ENCODE data around the gene TRPT1. TPM values are rescaled to one million over a fixed set of nuclear protein-coding genes. Genes with fewer than 3 reads are reported as not detected.
"Not testable (repeated sequence)": the region's sequence is repeated elsewhere in the genome, so short reads cannot be mapped to it uniquely, and the experiment has no call there.

Gene TRPT1
- total RNA-seq, 1 donor from 2014 or later, result 53.2 TPM

DNA sequence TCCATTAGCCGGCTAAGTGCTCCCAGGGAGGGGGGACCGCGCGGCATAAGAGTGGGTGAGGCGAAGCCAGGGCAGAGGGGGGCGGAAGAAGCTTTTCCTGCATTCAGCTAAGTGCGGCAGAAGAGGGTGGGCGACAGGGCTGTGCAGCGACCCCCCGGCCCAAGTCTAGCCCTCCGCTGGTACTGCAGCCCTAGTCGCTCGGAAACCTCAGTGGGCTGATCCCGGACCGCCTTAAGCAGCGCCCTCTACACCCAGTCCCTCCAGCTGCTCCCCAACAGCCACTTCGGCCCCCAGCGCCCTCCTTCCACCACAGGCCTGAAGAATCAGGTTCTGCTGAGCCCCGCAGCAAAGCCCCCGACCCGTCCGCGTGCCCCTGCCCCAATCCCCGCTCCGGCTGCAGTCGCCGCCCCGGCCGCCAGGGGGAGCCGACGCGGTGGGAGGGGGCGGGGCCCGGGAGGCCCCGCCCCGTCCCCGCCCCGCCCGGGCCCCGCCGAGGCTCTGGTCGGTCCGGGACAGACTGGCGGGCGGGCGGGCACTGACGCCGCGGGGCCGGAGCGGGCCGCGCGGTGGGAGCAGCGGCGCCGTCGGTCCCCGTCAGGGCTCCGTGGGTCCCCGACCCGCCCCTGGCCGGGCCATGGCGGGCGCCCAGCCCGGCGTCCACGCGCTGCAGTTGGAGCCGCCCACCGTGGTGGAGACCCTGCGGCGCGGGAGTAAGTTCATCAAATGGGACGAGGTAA is 25.2 kb upstream of the TRPT1 start, which contains the start of gene PLCB3:
Gene PLCB3 (plus strand): TSS at position 515 of the 737 bp plus-strand sequence. CDS start 120 bp downstream, at position 635.
- peaks cover 3 to 10% (median 5%) of the 10 kb centered on the region in 3 donors for H3K36me3 ChIP-seq (ENCODE audit: control insufficient read depth in 3 of 3, insufficient read depth in 3 of 3, low read length in 3 of 3)
- H3K4me3 ChIP-seq (ENCODE audit: low read length in 3 of 3), result peak within 1 kb of the TSS; percentile 73 to 78 (median 78)
- H3K27ac ChIP-seq (ENCODE audit: low read depth, low read length), result no peak within 1 kb of the TSS
- peak within 1 kb of the TSS; percentile 80 to 84 (median 81) for H3K9ac ChIP-seq (ENCODE audit: low read depth in 1 of 3, low read length in 3 of 3)
- no peaks in the 10 kb centered on the region for H3K9me3 ChIP-seq (ENCODE audit: control insufficient read depth in 3 of 3, low read length in 3 of 3)
- H3K27me3 ChIP-seq (ENCODE audit: control insufficient read depth in 3 of 3, insufficient read depth in 3 of 3, low read length in 3 of 3), result no peaks in the 10 kb centered on the region
- H3K4me1 ChIP-seq (ENCODE audit: control insufficient read depth in 3 of 3, insufficient read depth in 3 of 3, low read length in 3 of 3), result peaks cover 40 to 50% (median 44%) of the 10 kb centered on the region in 3 donors

DNA sequence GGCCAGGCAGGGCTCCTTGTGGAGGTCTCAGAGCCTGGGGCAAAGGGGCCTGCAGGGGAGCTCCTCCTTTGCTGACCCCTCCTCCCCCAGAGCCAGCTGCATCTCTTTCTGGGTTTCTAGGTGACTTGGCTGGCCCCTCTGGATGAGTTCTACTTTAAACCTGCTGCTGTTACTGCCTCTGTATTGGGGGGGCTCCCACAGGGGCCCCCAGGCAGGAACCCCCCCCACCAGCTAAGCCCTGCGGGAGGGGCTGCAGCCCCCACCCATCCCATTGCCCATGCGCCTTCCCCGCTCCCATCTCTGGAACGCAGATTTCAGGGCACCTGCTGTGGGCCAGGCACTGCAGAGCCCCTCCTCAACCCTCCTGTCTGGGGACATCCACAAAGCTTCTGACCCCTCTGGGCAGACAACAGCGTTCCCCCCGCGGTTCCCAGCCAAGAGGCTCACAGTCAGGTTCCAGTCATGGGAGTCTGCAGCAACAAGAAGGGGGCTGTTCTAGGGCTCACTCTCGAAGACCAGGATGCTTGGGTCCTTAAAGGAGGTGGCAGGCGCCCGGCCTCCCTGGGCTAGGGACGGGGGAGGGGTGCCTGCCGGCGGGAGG is 24.5 kb upstream of the TRPT1 start:
- Histone ChIP-seq H3K27ac (ENCODE audit: low read depth, low read length) (no peak overlapping the region), H3K4me3 (ENCODE audit: low read length in 3 of 3) (peak overlapping the region; percentile 65 to 71 (median 69)), H3K36me3 (ENCODE audit: control insufficient read depth in 3 of 3, insufficient read depth in 3 of 3, low read length in 3 of 3) (peaks cover 3 to 7% (median 3%) of the 10 kb centered on the region in 3 donors), H3K27me3 (ENCODE audit: control insufficient read depth in 3 of 3, insufficient read depth in 3 of 3, low read length in 3 of 3) (no peaks in the 10 kb centered on the region), H3K4me1 (ENCODE audit: control insufficient read depth in 3 of 3, insufficient read depth in 3 of 3, low read length in 3 of 3) (peaks cover 45 to 56% (median 50%) of the 10 kb centered on the region in 3 donors), H3K9me3 (ENCODE audit: control insufficient read depth in 3 of 3, low read length in 3 of 3) (no peaks in the 10 kb centered on the region), H3K9ac (ENCODE audit: low read depth in 1 of 3, low read length in 3 of 3) (peak overlapping the region; percentile 69 to 80 (median 70))

DNA sequence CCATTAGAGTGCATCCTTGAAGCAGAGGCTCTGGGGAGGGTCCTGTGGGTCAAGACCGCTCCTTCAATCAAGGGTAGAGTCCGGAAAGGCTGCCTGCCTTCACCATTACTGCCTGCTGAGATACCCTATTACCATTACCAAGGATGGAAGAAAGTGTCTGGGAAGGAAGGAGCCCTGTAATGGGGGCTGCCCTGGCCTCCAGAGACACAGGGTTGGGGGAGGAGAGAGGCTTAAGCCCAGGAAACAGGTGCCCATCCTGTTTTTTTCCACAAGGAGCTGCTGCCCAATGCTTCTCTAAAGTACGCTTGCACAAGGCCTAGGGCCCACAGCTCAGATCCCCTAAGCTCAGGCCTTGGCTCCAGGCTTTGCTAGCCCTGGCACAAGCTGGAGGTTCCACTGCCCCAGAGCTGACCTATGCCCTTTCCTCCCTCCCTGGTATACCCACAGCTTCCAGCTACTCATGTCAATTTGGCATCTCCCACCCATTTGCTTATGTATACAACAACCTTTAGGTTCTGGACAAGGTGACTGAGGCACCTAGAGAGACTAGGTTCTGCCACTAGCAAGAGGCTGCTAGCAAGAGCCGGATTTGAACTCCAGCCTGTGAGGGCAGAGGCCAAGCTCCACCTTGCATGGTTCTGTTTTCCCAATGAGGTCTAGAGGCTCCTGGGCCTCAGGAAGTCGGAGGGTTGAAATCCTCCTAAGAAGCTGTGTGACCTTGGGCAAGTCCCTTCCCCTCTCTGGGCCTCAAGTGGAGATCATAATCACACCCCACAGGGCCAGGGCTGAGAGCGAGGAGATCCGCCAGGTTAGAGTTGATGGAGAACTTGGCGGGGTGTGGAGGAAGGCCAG is 23.8 kb upstream of the TRPT1 start:
- Histone ChIP-seq H3K9me3 (ENCODE audit: control insufficient read depth in 3 of 3, low read length in 3 of 3) (no peaks in the 10 kb centered on the region), H3K9ac (ENCODE audit: low read depth in 1 of 3, low read length in 3 of 3) (no peak overlapping the region), H3K27ac (ENCODE audit: low read depth, low read length) (no peak overlapping the region), H3K4me1 (ENCODE audit: control insufficient read depth in 3 of 3, insufficient read depth in 3 of 3, low read length in 3 of 3) (peaks cover 52 to 63% (median 57%) of the 10 kb centered on the region in 3 donors), H3K4me3 (ENCODE audit: low read length in 3 of 3) (no peak overlapping the region), H3K27me3 (ENCODE audit: control insufficient read depth in 3 of 3, insufficient read depth in 3 of 3, low read length in 3 of 3) (no peaks in the 10 kb centered on the region), H3K36me3 (ENCODE audit: control insufficient read depth in 3 of 3, insufficient read depth in 3 of 3, low read length in 3 of 3) (peaks cover 0 to 3% (median 0%) of the 10 kb centered on the region in 3 donors)

DNA sequence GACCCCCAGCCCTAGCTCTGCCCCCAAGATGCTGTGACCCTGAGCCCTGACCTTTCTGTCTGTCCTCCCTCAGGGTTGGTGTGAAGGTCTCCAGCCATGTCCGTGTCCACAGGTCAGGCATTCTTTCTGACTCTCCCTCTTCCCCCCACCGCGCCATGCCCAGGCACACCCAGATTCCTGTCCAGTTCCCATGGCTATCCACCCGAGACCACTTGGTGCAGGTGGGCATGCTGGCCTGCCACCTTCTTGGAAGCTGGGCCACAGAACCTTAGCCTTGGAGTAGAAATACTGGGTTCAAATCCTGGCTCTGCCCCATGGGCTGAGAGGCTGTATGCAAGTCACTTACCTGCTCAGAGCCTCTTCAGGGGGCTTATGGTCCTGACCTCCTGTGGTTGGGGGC is 23.1 kb upstream of the TRPT1 start:
- Histone ChIP-seq H3K36me3 (ENCODE audit: control insufficient read depth in 3 of 3, insufficient read depth in 3 of 3, low read length in 3 of 3) (peaks cover 0 to 3% (median 0%) of the 10 kb centered on the region in 3 donors), H3K9ac (ENCODE audit: low read depth in 1 of 3, low read length in 3 of 3) (peak overlapping the region in 1 of 3 donors; percentile 45), H3K27me3 (ENCODE audit: control insufficient read depth in 3 of 3, insufficient read depth in 3 of 3, low read length in 3 of 3) (no peaks in the 10 kb centered on the region), H3K4me3 (ENCODE audit: low read length in 3 of 3) (no peak overlapping the region), H3K4me1 (ENCODE audit: control insufficient read depth in 3 of 3, insufficient read depth in 3 of 3, low read length in 3 of 3) (peaks cover 53 to 67% (median 57%) of the 10 kb centered on the region in 3 donors), H3K27ac (ENCODE audit: low read depth, low read length) (no peak overlapping the region), H3K9me3 (ENCODE audit: control insufficient read depth in 3 of 3, low read length in 3 of 3) (no peaks in the 10 kb centered on the region)

DNA sequence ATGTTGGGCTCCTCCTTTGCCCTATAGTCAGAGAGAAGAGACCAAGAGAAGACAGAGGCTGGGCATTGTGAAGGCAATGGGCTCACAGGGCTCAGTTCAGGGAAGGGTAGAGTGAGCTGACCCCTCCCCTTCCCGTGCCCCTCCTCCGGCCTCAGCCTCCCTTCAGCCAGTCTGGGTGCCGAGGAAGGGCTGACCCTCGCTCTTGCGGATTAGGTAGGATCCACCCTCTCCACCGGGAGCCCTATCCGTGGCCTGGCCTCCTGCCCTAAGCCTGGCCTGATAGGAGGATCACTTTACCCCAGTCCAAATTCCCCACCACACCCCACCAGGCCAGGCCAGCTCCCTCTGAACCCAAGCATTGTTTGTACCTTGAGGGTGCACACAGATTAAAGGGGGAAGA is 22.6 kb upstream of the TRPT1 start:
- no peaks in the 10 kb centered on the region for H3K9me3 ChIP-seq (ENCODE audit: control insufficient read depth in 3 of 3, low read length in 3 of 3)

DNA sequence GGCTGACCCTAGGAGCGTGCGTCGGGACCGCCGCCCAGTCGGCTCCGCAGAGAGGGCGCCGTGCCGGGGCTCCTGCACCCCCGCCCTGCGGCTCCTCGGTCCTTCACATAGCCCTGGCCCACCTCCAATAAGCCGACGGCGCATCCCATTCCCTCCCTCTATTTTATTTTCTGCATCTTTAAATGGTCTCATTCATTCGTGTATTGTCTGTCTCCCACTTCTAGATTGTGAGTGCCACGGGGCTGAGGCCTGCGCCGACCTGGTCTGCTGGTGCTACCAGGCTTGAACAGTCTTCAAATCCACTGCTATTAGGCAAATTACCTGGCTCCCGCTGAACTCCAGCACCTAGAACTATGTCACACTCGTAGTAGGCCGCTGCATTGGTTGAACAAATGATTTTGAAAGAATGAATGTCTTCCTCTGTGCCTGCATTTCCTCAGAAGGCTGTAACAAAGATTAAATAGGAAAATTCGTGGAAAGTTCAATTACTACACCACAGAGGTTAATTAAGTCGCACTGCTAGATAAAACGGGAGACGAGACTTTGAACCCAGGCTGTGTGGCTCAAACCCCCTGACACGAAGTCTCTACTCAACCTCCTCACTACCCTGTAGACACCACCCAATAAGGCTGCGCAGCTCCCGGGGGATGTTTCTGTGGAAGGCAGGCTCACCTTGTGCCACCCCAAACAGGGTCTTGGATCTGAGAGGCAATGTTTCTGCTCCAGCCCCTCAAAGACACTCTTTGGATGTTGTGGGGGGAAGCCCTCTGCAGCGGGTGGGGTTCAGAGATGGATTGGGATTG is 21.9 kb upstream of the TRPT1 start:
- H3K27ac ChIP-seq (ENCODE audit: low read depth, low read length), result no peak overlapping the region
- H3K27me3 ChIP-seq (ENCODE audit: control insufficient read depth in 3 of 3, insufficient read depth in 3 of 3, low read length in 3 of 3), result no peaks in the 10 kb centered on the region
- no peaks in the 10 kb centered on the region for H3K9me3 ChIP-seq (ENCODE audit: control insufficient read depth in 3 of 3, low read length in 3 of 3)
- H3K36me3 ChIP-seq (ENCODE audit: control insufficient read depth in 3 of 3, insufficient read depth in 3 of 3, low read length in 3 of 3), result peaks cover 4 to 12% (median 6%) of the 10 kb centered on the region in 3 donors
- H3K9ac ChIP-seq (ENCODE audit: low read depth in 1 of 3, low read length in 3 of 3), result peak overlapping the region; percentile 51 to 90 (median 79)
- H3K4me1 ChIP-seq (ENCODE audit: control insufficient read depth in 3 of 3, insufficient read depth in 3 of 3, low read length in 3 of 3), result peaks cover 52 to 67% (median 57%) of the 10 kb centered on the region in 3 donors
- peak overlapping the region; percentile 59 to 97 (median 90) for H3K4me3 ChIP-seq (ENCODE audit: low read length in 3 of 3)

More for the DNA sequence above, 22.6 kb upstream of the TRPT1 start:
- Histone ChIP-seq H3K9ac (ENCODE audit: low read depth in 1 of 3, low read length in 3 of 3) (peak overlapping the region in 2 of 3 donors; percentile 45 to 48), H3K4me3 (ENCODE audit: low read length in 3 of 3) (no peak overlapping the region), H3K27me3 (ENCODE audit: control insufficient read depth in 3 of 3, insufficient read depth in 3 of 3, low read length in 3 of 3) (no peaks in the 10 kb centered on the region), H3K36me3 (ENCODE audit: control insufficient read depth in 3 of 3, insufficient read depth in 3 of 3, low read length in 3 of 3) (peaks cover 1 to 5% (median 2%) of the 10 kb centered on the region in 3 donors), H3K27ac (ENCODE audit: low read depth, low read length) (no peak overlapping the region), H3K4me1 (ENCODE audit: control insufficient read depth in 3 of 3, insufficient read depth in 3 of 3, low read length in 3 of 3) (peaks cover 53 to 67% (median 57%) of the 10 kb centered on the region in 3 donors)

DNA sequence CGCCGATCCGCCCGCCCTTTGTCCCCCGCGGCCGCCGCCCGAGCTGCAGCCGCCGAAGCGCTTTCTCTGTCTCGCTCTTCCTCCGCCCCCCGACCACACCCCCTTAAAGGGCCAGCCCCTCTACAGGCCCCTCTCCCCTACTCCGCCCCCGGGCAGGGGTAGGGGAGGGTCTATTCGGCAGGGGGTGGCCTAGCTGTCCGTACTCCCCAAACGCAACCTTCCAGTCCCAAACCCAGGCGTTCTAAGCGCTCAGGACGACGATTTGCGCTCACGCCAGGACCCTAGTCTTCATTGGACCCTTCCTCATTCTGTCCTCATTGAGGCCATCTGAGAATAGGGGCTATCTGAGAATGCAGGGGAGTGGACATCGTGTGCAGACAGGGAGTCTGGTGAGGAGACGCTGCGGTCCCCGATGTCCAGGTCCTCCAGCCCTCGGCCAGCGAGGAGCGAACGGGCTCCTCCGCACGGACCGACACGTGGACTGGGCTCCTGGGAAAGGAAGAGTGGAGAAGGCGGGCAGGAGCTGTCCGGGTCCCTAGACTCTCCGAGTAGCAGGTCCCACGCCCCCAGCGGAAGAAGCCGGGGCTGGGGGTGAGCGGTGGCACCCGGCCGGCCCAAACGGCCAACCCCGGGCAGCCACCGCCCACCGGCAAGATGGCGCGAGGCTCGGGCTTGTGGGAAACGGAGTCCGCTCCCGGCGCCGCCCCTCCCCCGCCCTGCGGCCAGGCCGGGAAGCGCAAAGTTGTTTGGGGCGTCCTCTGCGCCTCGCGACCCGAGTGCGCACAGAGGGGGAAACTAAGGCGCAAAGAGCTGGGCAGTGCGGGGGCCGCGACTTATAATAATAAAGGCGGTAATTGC is 21.1 kb upstream of the TRPT1 start, which contains the start of gene PPP1R14B:
Gene PPP1R14B (minus strand): TSS at position 73 of the 858 bp plus-strand sequence. CDS start 270 bp downstream, outside the sequence.
- H3K27ac ChIP-seq (ENCODE audit: low read depth, low read length), result peak within 1 kb of the TSS; percentile 93
- H3K27me3 ChIP-seq (ENCODE audit: control insufficient read depth in 3 of 3, insufficient read depth in 3 of 3, low read length in 3 of 3), result no peaks in the 10 kb centered on the region
- peaks cover 4 to 12% (median 6%) of the 10 kb centered on the region in 3 donors for H3K36me3 ChIP-seq (ENCODE audit: control insufficient read depth in 3 of 3, insufficient read depth in 3 of 3, low read length in 3 of 3)
- no peaks in the 10 kb centered on the region for H3K9me3 ChIP-seq (ENCODE audit: control insufficient read depth in 3 of 3, low read length in 3 of 3)
- H3K9ac ChIP-seq (ENCODE audit: low read depth in 1 of 3, low read length in 3 of 3), result peak within 1 kb of the TSS; percentile 92 to 97 (median 95)
- peak within 1 kb of the TSS; percentile 95 to 97 (median 95) for H3K4me3 ChIP-seq (ENCODE audit: low read length in 3 of 3)
- H3K4me1 ChIP-seq (ENCODE audit: control insufficient read depth in 3 of 3, insufficient read depth in 3 of 3, low read length in 3 of 3), result peaks cover 54 to 69% (median 60%) of the 10 kb centered on the region in 3 donors

DNA sequence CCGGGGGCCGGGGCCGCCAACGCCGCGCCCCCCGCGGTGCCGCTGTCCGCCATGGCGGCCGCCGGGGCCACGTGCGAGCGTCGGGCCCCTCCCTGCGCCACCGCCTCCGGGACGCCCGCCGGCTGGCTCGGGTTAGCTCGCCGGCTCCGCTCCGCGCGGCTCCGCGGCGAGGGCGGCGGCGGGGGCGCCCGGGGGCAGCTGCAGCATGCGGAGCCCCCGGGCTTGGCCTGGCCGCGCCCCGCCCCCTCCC is 20.6 kb upstream of the TRPT1 start:
- H3K36me3 ChIP-seq (ENCODE audit: control insufficient read depth in 3 of 3, insufficient read depth in 3 of 3, low read length in 3 of 3), result peaks cover 4 to 12% (median 6%) of the 10 kb centered on the region in 3 donors
- H3K4me3 ChIP-seq (ENCODE audit: low read length in 3 of 3), result peak overlapping the region in 1 of 3 donors; percentile 90
- not testable (repeated sequence) for H3K27me3 ChIP-seq (ENCODE audit: control insufficient read depth in 3 of 3, insufficient read depth in 3 of 3, low read length in 3 of 3); H3K9me3 ChIP-seq (ENCODE audit: control insufficient read depth in 3 of 3, low read length in 3 of 3); H3K27ac ChIP-seq (ENCODE audit: low read depth, low read length)
- peaks cover 50 to 66% (median 58%) of the 10 kb centered on the region in 3 donors for H3K4me1 ChIP-seq (ENCODE audit: control insufficient read depth in 3 of 3, insufficient read depth in 3 of 3, low read length in 3 of 3)
- H3K9ac ChIP-seq (ENCODE audit: low read depth in 1 of 3, low read length in 3 of 3), result peak overlapping the region in 1 of 3 donors; percentile 97

Data from skeletal muscle tissue (tissue), 4 donors.